HepG2 (cell line): ENCODE measurements around the gene KRT4. TPM values are rescaled to one million over a fixed set of nuclear protein-coding genes. Genes with fewer than 3 reads are reported as not detected.

Source experiments
- AKNA ChIP-seq: sonication (generic); formaldehyde crosslinking; IDR thresholded peaks from 2 replicates; pipeline ENCODE4 v1.4.0; 2020; ENCODE audit warnings: missing genetic modification reagents, borderline replicate concordance
- HOXD1 ChIP-seq: sonication (generic); formaldehyde crosslinking; IDR thresholded peaks from 2 replicates; pipeline ENCODE4 v1.5.0; 2020; ENCODE audit warnings: missing genetic modification reagents
- KMT2A ChIP-seq: sonication (generic); formaldehyde crosslinking; IDR thresholded peaks from 2 replicates; pipeline ENCODE4 v1.4.0; 2020; ENCODE audit warnings: missing genetic modification reagents
- MBNL3 ChIP-seq: fragments of 250-450 bp; sonication (Bioruptor Pico); conservative IDR thresholded peaks from 2 replicates; pipeline ENCODE4 v1.8.0; 2022; ENCODE audit warnings: mild to moderate bottlenecking, inconsistent platforms
- MNT ChIP-seq: fragments of 450-650 bp; IDR thresholded peaks from 2 replicates; pipeline ENCODE4 v1.6.1; 2016
- SMYD3 ChIP-seq: sonication (generic); formaldehyde crosslinking; IDR thresholded peaks from 2 replicates; pipeline ENCODE4 v1.8.1; 2023; ENCODE audit warnings: mild to moderate bottlenecking, missing genetic modification reagents
- SRY ChIP-seq: sonication (generic); formaldehyde crosslinking; IDR thresholded peaks from 2 replicates; pipeline ENCODE4 v1.8.0; 2022; ENCODE audit warnings: mild to moderate bottlenecking, missing genetic modification reagents
- ZNF180 ChIP-seq: sonication (generic); formaldehyde crosslinking; IDR thresholded peaks from 2 replicates; pipeline ENCODE4 v1.4.0; 2020; ENCODE audit warnings: low read depth, missing genetic modification reagents, borderline replicate concordance
- ZNF281 ChIP-seq: sonication (generic); formaldehyde crosslinking; IDR thresholded peaks from 2 replicates; pipeline ENCODE4 v1.4.0; 2020; ENCODE audit warnings: missing genetic modification reagents, borderline replicate concordance
- ZNF597 ChIP-seq: sonication (generic); formaldehyde crosslinking; IDR thresholded peaks from 2 replicates; pipeline ENCODE4 v1.5.0; 2020; ENCODE audit warnings: missing genetic modification reagents
- ZNF841 ChIP-seq: sonication (generic); formaldehyde crosslinking; IDR thresholded peaks from 2 replicates; pipeline ENCODE4 v1.8.1; 2023; ENCODE audit warnings: missing genetic modification reagents, borderline replicate concordance
- polyA plus RNA-seq, 8 experiments: library from polyadenylated mRNA; depleted of rRNA in 3 of 8; stranded (reverse) in 7 of 8; unstranded in 1 of 8; fragments of >200 nt; fragmentation: Illumina TruSeq in 4 of 8; extraction: Trizol in 4 of 8; gene quantifications; 2 replicates each; pipeline versions ENCODE4 v1.2.1 to v1.2.3, GENCODE V29; 2011 to 2016; ENCODE audit warnings: low read depth in 4 of 8, missing spikeins in 1 of 8, mixed read lengths in 1 of 8; ENCODE audit not compliant: insufficient read depth in 1 of 8
- total RNA-seq, 5 experiments: library from RNA; depleted of rRNA; stranded (reverse); fragments of >200 nt; fragmentation: Illumina TruSeq; extraction: Trizol; gene quantifications; 2 replicates each; pipeline ENCODE4 v1.2.3, GENCODE V29; 2016; ENCODE audit warnings: low read depth in 1 of 5

KRT4 gene
- total and polyA plus RNA-seq, 2 of the 13 experiments (the other 11 are each of a cell fraction or from before 2014, with no cell fraction given): not detected

- TF ChIP-seq HOXD1: no peak
- no peak for TF ChIP-seq AKNA (CRISPR knock-in tag)
- no peak for TF ChIP-seq ZNF180 (CRISPR knock-in tag)
- no peak for TF ChIP-seq ZNF841 (CRISPR knock-in tag)
- TF ChIP-seq ZNF281 (CRISPR knock-in tag): no peak
- no peak for TF ChIP-seq KMT2A (CRISPR knock-in tag)
- TF ChIP-seq SRY (CRISPR knock-in tag): no peak
- no peak for TF ChIP-seq MBNL3 (CRISPR knock-in tag)
- TF ChIP-seq ZNF597: no peak
- no peak for TF ChIP-seq MNT
- no peak for TF ChIP-seq SMYD3 (CRISPR knock-in tag)
Measured at GRCh38 chr12:52819731-52820510, 6.0 kb upstream of the KRT4 start (continued).
